HG02884 (cell line): ENCODE measurements around the gene TBPL2.
"Not testable (repeated sequence)": the region's sequence is repeated elsewhere in the genome, so short reads cannot be mapped to it uniquely, and the experiment has no call there.

ENCODE experiments used
- ATAC-seq: cut with Tn5 transposase; IDR thresholded peaks from one replicate; pipeline ENCODE4 v1.9.1; 2021; ENCODE audit warnings: mild to moderate bottlenecking, moderate library complexity; ENCODE audit not compliant: unreplicated experiment

TBPL2 gene

DNA sequence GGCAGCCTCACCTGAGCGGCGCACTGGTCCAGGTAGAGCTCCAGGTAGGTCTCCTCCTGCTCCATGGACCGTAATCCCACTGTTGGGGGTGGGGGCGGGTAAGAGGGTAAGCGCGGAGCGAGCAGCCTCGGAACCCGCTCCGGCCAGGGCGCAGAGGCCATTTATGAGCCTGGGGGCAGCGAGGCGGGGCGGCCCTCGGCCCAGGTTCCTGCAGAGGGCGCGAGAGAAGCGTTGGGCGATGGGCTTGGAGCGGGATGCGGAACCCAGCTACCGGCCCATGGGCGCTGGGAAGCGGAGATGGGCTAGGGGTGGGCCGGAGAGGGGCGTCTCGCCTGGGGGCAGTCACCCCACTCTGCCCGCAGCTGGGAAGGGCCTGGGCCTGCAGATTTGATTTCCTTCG lies at the start of gene TBPL2:
TSS of gene TBPL2 (minus strand) at position 232 of the 400 bp plus-strand sequence. CDS start at position 65, 167 bp downstream.
- no peak for ATAC-seq

DNA sequence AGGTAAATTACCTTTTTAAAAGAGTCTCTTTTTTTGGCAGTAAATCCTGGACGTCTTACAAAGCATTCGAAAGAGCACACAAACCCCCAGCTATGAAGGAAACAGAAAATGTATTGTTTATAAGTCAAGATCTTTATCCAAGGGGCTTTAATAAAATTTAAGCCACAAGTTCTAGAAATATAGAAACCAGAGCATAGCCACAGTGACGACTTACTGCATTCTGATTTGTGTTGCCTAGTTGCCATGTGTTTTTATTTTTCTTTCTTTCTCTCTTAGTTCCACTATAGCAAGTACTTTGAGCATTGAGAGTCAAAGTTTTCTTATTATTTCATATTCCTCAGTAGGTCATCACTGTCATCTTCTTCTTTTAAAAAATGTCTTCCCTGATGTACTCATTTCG lies 47.8 kb upstream of the TBPL2 start:
- ATAC-seq = no peak

- no peak for ATAC-seq
These were observed 42.7 kb upstream of the TBPL2 start for GRCh38 chr14:55482936-55483605.

- no peak for ATAC-seq
These were observed 41.4 kb upstream of the TBPL2 start for GRCh38 chr14:55481769-55482168.

DNA sequence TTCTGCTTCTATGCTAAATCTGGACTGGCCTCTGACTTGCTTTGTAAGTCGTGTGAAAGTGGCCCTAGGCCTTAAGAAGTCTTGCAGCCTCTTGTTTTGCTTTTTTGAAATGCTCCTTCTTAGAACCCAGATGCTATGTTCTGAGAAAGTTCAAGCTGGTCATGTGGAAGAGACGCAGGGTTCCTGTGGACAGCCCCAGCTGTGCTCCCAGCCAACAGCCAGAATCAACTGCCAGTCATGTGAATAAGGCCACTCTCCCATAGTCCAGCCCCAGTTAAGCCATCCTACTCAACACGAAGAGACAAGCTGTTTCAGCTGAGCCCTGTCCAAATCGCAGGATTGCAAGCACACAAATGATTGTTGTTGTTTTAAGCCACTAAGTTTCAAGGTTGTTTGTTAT lies 37.3 kb upstream of the TBPL2 start:
- ATAC-seq = no peak

DNA sequence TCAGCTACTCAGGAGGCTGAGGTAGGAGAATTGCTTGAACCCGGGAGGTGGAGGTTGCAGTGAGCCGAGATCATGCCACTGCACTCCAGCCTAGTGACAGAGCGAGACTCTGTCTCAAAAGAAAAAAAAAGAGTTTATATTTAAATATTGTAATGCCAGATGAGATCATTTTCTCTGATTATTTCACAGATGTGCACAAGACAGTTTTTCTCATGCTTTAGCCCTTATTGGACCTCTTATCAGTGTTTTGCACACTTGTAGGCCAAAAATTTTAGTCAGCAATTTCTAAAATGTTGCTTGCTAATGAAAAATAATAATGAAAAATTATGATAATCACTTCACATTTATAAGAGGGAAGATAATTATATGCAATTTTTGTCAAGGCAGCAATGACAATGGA lies 36.0 kb upstream of the TBPL2 start:
- not testable (repeated sequence) for ATAC-seq

DNA sequence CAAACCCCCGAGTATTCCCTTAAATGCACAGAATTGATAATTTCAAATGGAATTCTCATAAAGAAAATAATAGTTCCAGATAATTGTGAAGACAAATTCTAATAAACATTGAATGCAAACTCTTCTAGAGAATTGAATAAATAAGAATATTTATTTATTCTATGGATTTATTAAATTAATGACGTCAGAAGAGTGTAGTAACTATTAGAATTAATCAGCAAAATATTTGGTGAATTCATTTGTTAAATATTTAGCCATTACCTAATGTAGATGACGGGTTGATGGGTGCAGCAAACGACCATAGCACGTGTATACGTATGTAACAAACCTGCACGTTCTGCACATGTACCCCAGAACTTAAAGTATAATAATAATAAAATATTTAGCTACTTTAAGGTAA lies 33.4 kb upstream of the TBPL2 start:
- ATAC-seq = no peak

DNA sequence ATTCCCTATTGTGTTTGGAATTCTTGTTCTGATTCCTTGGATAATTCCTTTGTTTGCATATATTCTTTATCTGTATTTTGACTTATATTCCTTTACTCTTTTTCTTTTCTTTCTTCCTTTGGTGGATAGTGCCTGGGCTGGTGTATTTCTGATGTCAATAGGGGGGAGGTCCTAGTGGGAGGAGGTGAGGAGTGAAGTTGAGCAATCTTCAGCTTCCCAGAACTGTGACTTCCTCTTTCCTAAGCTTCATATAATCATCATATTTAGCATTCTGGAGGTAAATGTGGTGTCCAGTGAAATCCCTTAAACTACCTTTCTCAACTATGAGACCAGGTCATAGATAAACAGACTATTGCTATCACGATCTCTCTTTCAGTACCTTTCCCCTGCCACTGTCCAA lies 29.6 kb upstream of the TBPL2 start:
- ATAC-seq = no peak

DNA sequence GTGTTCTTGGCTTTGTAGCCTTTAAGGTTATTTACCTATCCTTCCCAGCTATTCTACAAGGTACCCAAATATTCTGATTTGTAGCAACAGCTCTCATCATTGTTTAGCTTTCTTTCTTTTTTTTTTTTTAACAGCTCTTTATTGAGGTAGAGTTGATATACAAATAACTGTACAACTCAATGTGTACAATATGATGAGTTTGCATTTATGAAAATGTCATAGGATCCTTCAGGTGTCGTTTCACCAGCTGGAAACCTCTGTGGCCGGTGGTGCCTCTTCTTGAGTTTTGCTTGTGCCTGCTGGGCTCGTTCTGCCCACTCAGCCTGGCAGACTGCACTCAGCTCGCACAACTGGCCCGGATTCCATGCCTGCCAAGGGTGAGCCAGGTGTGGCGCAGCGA lies 26.9 kb upstream of the TBPL2 start:
- no peak for ATAC-seq

- ATAC-seq = peak; percentile 86
These were observed 18.5 kb upstream of the TBPL2 start for GRCh38 chr14:55458800-55459515.

GRCh38 chr14:55457496-55457895 lies 17.1 kb upstream of the TBPL2 start:
- ATAC-seq = no peak

- ATAC-seq = not testable (repeated sequence)
These were observed 16.0 kb upstream of the TBPL2 start for GRCh38 chr14:55456411-55456810.

- peak; percentile 38 for ATAC-seq
These were observed 14.0 kb upstream of the TBPL2 start for GRCh38 chr14:55454264-55455002.

GRCh38 chr14:55451950-55452349 lies 11.5 kb upstream of the TBPL2 start:
- no peak for ATAC-seq

GRCh38 chr14:55451398-55451797 lies 11.0 kb upstream of the TBPL2 start:
- ATAC-seq = no peak

DNA sequence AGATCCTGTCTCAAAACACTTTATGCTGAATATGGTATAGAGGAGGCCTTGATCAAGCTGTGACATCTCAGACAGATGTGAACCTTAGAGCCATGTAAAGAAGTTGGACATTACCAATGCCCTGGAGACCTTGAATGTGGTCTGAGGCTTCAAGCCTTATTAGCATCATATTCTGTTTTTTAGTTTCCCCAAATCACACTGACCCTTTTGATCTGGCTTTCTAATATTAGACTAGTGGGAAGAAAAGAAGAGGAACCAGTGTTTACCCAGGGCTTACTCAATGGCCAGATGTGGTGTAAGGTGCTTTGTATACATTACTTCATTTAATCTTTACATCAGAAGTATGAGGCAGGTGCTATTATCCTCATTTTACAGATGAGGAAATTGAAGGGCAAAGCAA lies 10.6 kb upstream of the TBPL2 start:
- no peak for ATAC-seq

DNA sequence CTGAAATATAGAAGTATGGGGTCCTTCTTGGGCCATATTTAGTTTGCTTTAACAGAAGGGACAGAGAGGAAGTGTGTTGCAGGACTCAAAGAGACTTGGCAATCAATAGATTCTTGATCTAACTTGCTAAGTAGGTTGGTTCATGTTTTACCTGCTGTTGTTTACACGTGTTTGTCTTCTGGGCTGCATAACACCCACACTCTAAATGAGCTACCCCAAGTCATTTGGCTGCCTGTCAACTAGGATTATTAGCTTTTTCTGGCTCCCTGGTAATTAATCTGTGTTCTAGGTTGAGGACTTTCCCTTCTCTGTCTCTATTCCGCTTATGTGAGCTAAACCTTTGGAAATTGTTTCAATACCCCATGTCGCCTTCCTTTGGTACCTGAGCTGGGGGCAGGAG lies 10.1 kb upstream of the TBPL2 start:
- no peak for ATAC-seq

- ATAC-seq = no peak
These were observed 9.7 kb upstream of the TBPL2 start for GRCh38 chr14:55450124-55450523.

DNA sequence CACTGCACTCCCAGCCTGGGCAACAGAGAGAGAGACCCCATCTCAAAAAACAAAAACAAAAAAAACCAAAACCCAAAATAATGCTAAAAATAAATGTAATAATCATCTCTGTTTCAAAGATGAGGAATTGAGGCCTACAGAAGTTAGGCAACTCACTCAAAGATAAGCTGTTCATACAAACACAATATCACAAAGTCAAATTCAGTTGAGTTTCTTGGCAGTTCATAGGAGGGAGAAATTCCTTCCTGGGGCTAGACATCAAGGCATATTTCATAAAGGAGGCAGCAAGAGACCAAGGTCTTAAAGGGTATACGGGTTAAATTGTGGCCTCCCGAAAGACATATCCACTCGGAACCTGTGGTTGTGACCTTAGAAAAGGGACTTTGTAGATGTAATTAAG lies 8.7 kb upstream of the TBPL2 start:
- ATAC-seq = no peak

DNA sequence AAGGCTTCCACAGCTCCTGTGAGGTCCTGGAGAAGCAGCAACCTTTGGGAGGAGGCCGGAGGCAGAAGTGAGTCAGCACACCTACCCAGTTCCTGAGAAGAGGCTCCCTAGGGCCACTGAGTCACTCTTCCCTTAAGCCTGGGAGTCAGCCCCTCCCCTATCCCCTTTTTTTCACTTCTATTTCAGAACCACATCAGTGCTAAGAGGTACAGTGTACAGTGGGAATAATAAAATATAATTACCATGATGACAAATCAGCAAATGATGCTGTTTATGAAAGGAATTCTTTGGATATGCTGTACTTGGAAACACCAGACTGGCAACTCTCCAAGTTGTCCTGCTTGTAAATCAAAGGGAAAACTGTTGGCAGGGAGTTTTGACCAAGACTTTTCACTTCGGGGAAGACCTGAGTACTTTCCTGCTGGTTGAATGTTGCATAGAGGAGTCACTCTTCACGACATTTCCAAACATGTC lies 7.8 kb upstream of the TBPL2 start:
- ATAC-seq = no peak

DNA sequence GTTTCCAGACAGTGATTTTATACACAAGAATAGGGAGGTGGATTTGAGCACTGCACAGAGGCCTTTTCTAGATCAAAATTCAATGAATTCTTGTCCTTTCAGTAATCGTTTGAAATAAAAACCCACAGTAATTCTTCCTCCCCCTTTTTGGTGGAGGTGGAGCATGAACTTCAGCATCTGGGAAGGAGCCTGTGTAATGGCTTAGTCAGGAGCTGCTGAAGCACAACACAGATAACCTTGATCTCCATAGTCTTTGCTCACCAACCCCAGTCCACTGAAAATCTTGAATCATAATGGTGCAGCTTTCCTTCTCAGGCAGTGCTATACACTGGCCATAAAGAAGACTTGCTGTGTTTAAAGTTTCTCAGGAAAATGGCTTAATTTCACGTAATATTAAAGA lies 6.4 kb upstream of the TBPL2 start:
- no peak for ATAC-seq
